HG03378 (cell line): ENCODE data around the gene UFD1.

ENCODE experiments used
- ATAC-seq: cut with Tn5 transposase; IDR thresholded peaks from one replicate; pipeline ENCODE4 v1.9.1; 2021; ENCODE audit warnings: mild to moderate bottlenecking, moderate library complexity; ENCODE audit not compliant: unreplicated experiment

Gene UFD1

GRCh38 chr22:19400881-19401280 lies 78.1 kb downstream of the UFD1 start:
- ATAC-seq = no peak
